NCI-H2029 treated with DMSO at 0.1 percent for 48 hours (cell line): ENCODE measurements around the gene EVC.
A peak's percentile ranks its signal among the peaks of the same experiment; 100 is the strongest.
"Not testable (repeated sequence)": the region's sequence is repeated elsewhere in the genome, so short reads cannot be mapped to it uniquely, and the experiment has no call there.

Experiments used
- DNase-seq: peaks from one replicate; lab custom pipeline; 2025; lab: John Stamatoyannopoulos, UW

The EVC gene

DNA sequence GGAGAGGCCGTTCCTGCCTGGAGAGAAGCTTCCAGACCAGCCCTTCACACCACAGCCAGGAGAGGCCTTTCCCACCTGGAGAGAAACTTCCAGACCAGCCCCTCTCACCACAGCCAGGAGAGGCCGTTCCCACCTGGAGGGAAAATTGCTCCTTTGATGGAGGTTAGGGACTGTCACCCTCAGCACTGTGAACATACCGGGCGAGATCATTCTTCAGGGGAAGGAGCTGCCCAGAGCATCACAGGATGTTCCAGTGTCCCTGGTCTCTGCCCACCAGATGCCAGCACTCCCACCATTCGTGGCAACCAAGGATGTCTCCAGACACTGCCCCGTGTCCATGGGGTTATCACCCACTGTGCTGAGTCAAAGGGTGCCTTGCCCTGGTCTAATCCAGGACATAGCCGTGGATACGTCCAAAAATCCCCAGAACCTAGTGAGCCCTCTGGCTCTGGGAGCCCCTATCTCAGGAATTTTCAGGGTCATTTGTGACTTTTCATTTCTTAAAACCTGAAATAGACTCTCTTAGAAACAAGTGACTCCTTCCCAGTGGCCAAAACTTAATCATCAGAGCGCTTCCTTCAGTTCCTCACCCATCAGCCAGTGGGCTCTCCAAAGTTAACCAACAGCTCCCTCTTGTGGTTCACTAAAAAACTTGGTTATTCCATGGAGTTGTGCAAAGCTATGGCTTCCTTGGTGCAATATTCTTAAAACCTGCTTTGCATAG lies 101.7 kb downstream of the EVC start:
- DNase-seq = peak; percentile 71

DNA sequence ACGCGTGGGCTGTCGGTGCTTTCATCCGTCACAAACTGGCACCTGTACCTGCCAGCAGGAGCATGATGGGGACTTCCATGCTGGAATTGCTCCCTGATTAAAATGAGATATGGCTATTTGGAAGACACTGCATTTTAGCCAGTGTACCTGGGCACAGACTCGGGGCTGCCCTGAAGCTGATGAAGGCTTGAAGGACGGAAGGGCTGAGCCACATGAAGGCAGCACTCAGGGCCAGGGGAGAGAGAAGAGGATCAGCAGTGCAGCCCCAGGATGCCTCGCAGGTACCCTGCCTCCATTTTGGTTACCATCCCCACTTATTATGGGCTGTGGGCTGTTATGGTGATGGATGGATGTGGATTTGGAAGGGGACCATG lies 102.9 kb downstream of the EVC start:
- DNase-seq = no peak

DNA sequence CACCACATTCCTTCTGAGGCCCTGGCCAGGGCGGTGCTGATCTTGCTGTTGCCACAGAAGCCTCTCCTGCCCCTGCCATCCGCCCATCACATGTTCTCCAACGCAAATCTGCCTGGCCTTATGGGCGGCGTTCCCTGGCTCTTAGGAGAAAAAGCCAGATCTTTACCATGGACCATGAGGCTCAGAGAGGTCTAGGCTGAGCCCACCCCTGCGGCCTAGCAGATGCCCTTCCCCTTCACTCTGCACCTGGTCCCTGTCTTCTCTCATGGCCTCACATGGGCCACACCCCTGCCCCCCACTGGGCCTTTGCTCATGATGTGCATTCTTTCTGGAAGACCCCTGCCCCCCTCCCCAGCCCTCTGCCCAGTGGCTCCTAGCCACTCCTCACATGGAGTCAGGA lies 103.4 kb downstream of the EVC start:
- no peak for DNase-seq

DNA sequence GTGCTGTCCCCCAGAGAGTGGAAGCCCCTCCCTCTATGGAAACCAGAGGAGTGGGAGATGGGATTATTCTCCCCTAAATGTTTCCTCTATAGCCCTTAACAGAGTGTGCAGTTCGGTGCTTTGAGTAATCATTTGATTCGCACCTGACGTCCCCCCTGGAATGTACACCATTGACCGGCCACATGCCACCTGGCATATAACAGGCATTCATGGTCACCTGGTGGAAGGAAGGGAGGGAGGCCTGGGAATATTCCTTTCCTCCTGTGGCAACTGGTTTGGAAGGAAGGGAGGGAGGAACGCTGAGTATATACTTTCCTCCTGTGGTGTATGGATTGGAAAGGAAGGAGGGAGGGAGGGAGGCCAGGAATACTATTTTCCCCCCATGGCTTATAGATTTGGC lies 104.6 kb downstream of the EVC start:
- DNase-seq = no peak

DNA sequence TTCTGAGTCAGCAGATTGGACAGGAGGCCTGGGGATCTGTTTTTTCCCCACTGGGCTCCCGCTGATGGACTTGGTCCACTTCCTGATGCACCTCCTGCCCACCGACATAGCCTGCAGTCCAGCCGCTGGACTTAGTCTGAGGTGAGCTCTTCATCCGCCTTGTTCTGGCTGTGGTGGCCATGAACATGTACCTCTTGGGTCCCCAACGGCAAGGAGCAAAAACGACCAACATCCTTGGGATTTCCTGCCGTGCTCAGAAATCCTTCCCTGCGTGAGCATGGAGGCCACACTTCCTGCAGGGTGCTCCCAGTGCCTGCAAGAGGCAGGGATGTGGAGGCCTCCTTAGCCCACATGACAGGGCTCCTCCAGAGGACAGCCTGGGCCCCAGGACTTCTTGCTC lies 105.1 kb downstream of the EVC start:
- DNase-seq = no peak

DNA sequence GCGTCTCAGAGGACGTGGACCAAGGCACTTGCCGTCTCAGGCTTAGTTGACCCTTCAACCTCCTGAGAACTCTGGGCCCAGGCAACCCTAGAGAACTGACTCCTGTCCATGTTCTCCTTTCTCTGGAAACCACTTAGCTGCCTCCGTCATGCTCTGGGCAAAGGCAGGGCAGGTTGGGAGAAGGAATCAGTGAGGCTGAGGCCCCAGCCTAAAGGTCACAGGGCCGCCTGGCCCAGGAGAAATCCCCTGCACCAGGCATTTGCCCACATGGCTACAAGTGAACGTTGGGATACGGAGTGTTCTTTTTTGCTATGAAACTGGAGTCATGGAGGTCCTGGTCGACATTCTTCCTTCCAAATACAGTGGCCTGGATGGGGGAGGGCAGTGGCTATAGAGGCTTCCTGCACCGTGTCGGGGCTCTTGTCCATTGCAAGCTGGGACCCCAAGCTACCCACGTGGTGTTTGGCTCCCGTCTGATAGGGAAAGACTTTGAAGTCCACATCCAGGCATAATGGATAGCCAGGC lies 105.9 kb downstream of the EVC start:
- DNase-seq = no peak

DNA sequence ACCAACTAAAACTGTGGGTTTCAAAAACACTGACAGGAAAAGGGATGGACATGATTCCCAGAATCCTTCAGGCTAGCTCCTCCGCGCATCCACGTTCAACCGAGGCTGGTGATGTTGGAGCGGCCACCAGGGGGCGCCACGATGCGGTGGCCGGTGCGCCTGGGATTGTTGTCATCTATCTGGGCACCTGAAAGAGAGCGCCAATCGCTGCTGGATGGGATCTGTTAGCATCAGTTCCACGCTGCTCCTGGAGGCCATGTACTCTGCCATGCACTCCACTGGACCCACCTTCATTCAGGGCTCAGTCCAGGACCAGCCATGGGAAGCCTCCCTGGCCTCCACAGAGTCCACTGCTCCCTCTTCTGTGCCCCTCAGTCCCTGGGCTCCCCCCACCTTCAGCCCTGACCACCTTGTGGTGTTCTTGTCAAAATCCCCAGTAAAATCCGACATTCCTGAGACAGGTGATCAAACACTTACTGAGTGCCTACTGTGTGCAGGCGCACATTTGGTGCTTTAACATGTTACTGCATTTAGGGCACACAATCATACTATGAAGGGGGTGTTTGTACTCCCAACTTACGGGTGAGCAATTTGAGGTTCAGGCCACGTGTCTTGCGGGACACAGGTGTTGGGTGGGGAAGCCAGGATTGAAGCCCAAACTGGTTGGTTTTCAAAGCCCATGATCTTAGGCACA lies 110.8 kb downstream of the EVC start:
- DNase-seq = no peak

DNA sequence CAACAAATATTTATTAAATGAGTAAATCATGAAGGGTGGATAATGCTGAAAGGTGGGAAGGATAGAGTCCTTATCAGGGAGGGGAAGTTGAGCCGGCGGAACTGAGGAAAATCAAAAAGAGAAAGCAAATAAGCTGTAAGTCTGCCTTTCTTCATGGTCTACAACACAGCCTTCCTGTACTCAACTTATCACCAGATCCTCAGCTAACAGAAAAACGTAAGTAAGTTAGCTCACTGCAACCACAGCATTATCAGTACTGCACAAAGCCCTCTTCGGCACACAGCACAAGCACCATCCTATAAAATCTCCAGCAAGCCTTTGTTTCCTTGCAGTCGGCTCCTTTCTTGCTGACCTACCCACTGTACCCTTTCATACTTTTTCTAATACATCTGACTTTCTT lies 111.6 kb downstream of the EVC start:
- no peak for DNase-seq

DNA sequence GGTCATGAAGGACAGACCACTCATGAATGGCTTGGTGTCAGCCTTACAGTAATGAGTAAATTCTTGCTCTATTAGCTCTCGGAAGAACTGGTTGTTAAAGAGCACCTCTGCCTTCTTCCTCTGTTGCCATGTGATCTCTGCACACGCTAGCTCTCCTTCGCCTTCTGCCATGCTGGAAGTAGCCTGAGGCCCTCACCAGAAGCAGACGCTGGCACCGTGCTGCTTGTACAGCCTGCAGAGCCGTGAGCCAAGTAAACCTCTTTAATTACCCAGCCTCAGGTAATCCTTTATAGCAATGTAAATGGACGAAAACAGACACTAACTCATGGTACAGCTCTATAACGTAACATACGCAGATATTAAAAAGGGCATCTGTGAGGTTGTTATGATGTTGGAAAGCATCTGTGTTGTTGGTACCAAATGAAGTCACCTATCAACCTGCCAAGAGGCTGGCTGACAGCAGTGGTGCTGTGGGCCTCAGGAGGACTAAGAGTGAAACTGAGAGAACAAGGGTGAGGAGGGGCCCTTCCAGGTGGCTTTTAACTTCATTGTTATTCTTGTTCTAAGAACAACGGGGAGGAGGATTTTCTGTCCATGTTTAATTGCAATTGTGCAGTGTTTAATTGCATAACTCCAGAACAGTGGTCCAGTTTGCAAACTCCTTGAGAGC lies 112.7 kb downstream of the EVC start:
- DNase-seq = no peak

DNA sequence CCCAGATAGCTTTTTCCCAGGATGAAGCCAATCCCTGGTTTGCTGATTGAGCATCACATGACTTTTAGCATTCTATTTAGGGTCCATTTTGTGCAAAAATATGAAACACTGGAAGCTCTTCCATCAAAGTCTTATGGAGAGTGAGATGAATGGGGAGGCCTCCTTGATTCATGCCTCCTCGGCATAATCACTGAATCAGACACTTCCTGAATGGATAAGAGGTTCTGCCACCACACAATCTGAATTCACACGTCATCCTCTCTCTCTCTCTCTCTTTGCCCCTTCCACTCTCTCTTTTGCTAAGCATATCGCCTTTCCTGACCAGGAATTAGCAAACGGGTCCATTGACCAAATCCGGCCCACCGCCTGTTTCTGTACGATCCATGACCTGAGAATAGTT lies 113.2 kb downstream of the EVC start:
- DNase-seq = no peak

DNA sequence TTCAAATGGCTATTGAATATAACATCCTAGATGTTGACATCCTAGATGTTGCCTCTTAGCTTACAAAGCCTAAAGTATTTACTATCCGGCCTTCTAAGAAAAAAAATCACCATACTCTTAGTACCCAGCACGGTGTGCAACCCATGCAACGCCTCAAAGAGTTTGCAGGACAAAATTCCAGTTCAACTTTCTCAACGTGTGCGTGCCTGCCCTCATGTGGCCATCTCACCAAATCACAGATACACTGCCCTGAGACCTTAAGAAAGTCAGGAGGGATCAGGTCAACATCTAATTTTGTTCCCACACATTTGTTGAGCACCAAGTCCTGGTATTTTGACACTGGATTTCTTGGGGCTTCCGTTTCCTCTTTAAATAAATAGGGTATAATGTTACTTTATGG lies 113.6 kb downstream of the EVC start:
- DNase-seq = no peak

DNA sequence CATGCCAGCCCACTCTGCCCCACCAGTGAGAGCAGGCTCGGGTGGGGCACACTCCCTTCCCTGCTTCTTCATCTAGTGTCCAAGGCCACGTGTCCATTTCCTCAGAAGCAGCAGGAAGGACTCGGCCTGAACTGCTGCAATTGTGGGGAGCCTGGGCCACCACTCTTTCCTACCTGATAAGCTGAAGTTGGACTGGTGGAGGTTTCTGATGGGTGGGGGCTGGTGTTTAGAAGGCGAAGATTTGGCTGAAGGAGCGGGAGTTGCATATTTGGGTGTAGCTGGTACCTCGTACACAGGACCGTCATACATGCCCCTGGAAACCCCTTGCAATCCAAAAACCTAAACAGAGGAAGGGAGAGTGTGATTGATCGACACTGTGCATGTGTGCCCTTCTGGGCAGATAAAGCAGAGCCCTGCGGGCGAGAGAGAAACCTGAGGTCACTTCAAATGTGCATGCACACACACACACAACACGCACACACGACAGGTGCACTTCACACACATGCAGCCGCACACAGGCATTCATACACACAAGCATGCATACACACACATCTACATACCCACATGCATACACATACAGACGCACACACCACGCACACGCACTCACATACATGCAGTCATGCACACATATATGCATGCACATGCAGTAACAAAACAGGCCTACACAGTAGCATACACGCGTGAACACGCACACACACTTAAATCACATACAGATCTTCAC lies 114.5 kb downstream of the EVC start:
- DNase-seq = no peak

DNA sequence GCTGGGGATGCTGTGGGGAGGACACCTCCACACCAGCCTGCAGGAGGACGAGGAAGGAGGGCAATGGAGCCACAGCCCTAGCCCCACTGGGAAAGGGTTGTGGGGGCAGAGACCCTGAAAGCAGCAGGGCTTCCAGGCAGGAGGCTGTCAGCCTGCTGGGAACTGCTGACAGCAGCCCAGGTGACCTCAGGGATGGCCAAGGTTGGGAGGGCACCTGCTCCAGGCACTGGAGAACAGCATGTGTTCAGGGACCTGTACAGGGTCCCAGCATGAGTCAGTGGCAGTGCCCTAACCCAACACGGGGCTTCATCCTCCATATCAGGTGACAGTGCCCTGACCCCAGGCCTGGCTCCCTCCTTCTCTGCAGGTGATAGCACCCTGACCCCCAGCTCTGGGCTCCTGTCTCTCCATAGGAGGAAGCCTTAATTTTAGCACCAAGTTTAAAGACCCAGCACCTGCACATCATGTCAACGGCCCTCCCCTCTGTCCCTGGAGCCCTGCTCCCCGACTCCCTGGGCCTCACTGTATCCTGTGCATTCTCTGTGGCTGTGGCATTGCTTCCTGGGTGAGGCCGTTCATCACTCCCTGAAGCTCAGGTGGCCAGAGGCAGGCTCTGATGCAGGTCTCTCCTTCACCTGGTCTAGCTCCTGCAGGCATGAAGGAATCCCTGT lies 115.6 kb downstream of the EVC start:
- no peak for DNase-seq

DNA sequence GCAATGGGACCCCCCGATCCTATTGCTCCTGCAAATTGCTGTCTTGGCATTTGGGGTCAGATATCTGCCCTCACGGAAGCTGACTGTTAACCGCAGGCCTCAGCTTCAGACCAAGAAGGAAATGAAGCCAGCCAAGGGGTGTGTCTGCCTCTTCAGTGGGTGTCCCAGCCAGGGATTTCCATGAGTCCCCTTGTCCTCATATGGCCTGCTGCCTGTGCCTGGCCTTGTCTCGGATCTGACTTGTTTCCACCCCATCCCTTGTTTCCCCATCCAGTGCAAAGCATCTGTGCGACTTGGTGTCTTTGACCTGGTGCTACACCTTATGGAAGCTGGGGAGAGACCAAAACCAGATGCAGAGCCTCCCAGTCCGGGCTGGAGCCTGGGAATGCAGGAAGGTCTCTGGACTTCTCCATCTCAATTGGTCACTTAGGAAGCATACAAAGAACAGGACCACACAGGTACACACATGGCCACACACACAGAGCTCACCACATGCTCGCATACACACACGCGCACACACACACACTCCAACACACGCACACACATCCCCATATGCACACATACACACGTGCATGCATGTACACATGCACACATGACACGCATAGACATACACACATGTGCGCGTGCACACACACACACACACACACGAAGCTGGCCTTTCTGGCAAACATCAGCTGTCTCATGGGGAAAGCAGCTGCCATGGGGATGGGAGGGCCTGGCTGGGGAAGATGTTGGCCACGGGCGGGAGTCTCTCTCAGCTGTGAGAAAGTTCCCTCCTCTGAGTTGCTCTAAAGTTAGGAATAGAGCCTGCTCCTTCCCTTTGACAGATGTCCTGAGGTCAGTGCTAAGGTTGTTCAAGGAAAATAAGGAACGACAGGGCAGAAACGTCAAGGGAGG lies 116.4 kb downstream of the EVC start:
- no peak for DNase-seq

DNA sequence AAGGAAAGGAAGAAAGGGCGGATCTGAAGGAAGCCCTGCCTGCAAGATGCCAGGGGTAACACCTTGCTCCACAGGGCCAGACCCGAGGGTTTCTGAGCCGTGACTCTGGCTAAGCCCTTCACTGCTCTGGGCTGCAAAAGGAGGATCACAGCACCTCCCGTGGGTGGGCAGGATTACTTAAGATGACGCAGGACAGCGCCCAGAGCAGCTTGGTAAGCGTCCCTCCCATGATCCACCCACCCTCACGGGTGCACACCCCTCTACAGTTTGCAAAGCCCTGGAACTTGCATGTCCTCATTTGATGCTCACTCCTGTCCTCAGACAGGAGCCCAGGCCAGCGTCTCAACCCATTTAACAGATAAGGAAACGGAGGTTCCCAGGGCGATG lies 117.0 kb downstream of the EVC start:
- DNase-seq = no peak

DNA sequence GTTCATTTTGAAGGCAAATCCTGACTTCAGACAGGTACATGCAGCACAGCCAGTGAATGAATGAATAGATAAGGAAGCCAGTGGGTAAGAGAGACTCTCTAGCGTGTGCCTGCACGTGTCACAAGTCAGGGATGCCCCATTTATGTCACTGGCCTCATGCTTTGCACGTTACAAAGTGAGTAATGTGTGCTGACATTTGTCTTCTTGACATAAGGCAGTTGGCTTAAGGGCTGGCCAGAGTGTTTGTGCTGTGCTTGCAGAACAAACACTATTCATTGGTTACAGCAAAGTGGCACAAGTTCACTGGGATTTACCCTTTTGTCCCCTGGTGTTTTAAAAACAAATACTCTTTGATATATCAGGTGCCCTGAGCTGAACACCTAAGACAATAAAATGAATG lies 125.9 kb downstream of the EVC start:
- DNase-seq = no peak

DNA sequence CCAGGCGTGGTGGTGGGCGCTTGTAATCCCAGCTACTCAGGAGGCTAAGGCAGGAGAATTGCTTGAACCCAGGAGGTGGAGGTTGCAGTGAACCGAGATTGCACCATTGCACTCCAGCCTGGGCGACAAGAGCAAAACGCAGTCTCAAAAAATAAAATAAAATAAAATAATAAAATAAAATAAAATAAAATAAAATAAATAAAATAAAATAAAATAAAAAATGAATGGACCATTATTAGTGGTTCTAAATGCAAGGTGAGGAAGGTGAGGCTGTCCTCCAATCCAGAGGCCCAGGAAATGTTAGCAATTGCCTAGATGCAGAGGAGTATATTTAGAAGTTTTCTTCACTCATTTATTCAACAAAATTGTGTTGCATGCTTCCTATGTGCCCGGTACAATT lies 126.5 kb downstream of the EVC start:
- DNase-seq = not testable (repeated sequence)

DNA sequence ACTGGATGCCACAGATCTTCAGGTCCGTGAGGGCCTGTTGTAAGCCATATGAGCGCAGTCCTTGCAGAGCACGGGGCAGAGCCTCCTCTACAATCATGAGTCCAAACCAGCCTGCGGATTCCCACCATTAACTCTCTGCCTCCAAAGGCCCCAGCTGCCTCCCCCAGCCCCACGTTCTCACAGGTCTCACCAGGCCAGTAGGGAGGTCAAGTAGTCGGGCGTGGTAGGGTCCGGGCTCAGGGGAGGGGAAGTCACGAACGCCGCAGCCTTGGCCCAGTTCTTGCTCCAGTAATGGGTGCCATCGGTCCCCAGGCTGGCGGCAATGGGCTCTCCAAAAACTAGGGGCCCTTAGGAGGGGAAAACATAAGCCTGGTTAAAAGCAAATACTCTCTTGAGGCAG lies 128.3 kb downstream of the EVC start:
- no peak for DNase-seq

DNA sequence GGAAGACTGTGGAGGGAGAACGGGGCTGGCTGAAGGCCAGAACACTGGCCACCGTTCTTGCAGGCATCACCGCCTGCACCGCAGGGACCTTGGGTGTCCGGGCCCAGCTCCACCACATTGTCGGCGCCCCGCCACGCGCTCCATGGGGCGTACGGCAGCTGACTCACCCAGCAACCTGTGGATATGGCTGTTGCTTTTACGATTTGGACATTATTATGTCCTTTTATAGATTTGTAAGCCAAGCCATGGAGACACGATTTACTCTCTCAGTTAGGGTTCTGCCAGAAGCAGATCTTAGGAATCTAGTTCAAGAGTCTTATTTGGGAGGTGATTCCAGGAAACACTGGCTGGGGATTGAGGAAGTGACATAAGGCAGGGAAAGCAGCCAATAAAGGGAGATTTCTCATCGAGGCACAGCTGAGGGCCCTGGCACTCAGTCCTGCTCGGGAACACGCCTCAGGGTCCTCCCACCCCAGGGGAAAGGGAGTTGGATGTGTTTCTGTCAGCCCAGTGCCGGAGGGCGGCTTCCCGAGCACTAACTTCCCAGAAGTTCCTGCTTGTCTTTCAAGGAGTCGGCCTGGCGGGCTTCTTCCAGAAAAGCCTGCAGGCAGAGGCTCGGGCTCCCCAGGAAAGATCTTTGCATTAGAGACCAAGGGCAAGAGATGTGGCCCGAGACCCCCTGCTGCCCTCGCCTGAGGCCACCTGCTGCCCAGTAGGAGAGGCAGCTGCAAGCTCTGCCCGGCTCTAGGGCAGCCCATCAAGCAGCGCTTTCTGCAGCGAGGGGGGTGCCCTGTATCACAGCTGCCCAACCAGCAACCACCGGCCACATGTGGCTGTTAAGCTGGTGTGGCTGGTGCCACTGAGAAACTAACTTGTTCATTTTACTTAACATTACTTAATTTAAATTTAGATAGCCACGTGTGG lies 129.0 kb downstream of the EVC start:
- DNase-seq = no peak

DNA sequence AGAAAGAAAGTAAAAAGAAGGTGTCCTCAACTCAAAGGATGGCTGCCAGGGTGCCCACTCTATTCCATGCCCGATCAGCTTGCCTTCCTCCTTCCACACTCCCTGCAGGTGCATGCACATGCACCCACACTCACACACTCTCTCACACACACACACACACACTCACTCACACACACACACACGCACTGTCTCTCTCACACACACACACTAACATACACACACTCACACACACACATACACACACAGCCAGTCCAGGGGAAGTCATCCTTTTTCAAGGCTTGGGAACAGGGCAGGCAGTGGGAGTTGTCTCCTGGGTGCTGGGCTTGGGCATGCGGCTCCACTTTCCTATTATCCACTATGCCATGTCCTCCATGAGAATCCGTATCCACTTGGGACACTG lies 131.5 kb downstream of the EVC start:
- DNase-seq = no peak
